ENCODE measurements around the gene LNPK.
"Not testable (repeated sequence)": the region's sequence is repeated elsewhere in the genome, so short reads cannot be mapped to it uniquely, and the experiment has no call there.

LNPK gene

GRCh38 chr2:175931805-175932204 lies 70.3 kb downstream of the LNPK start:
- no peak overlapping the region; the same call in 1 of the 2 replicates for H3K4me3 ChIP-seq (ENCODE audit: low read length)
- peak; percentile 95 for DNase-seq (ENCODE audit: low read depth)
- TF ChIP-seq CTCF (conservative IDR thresholded peaks at IDR 0.05; ENCODE audit: low read length): no peak

GRCh38 chr2:175930504-175930903 lies 71.6 kb downstream of the LNPK start:
- TF ChIP-seq CTCF (conservative IDR thresholded peaks at IDR 0.05; ENCODE audit: low read length): no peak
- no peak overlapping the region for H3K4me3 ChIP-seq (ENCODE audit: low read length)
- no peak for DNase-seq (ENCODE audit: low read depth)

GRCh38 chr2:175929850-175930249 lies 72.2 kb downstream of the LNPK start:
- TF ChIP-seq CTCF (conservative IDR thresholded peaks at IDR 0.05; ENCODE audit: low read length): no peak
- DNase-seq (ENCODE audit: low read depth): peak; percentile 33

GRCh38 chr2:175926272-175926671 lies 75.8 kb downstream of the LNPK start:
- DNase-seq (ENCODE audit: low read depth): peak; percentile 82

More at GRCh38 chr2:175929850-175930249, 72.2 kb downstream of the LNPK start:
- H3K4me3 ChIP-seq (ENCODE audit: low read length): no peak overlapping the region

GRCh38 chr2:175922160-175922559 lies 79.9 kb downstream of the LNPK start:
- no peak overlapping the region for H3K4me3 ChIP-seq (ENCODE audit: low read length)
- no peak for TF ChIP-seq CTCF (conservative IDR thresholded peaks at IDR 0.05; ENCODE audit: low read length)
- DNase-seq (ENCODE audit: low read depth): no peak

More at GRCh38 chr2:175926272-175926671, 75.8 kb downstream of the LNPK start:
- no peak for TF ChIP-seq CTCF (conservative IDR thresholded peaks at IDR 0.05; ENCODE audit: low read length)
- H3K4me3 ChIP-seq (ENCODE audit: low read length): no peak overlapping the region

GRCh38 chr2:175918935-175919334 lies 83.1 kb downstream of the LNPK start:
- no peak for TF ChIP-seq CTCF (conservative IDR thresholded peaks at IDR 0.05; ENCODE audit: low read length)
- H3K4me3 ChIP-seq (ENCODE audit: low read length): no peak overlapping the region

GRCh38 chr2:175914846-175915245 lies 87.2 kb downstream of the LNPK start:
- no peak for DNase-seq (ENCODE audit: low read depth)
- no peak for TF ChIP-seq CTCF (conservative IDR thresholded peaks at IDR 0.05; ENCODE audit: low read length)
- no peak overlapping the region for H3K4me3 ChIP-seq (ENCODE audit: low read length)

More at GRCh38 chr2:175918935-175919334, 83.1 kb downstream of the LNPK start:
- no peak for DNase-seq (ENCODE audit: low read depth)

- DNase-seq (ENCODE audit: low read depth): not testable (repeated sequence)
These were observed 88.0 kb downstream of the LNPK start for GRCh38 chr2:175913849-175914743.

GRCh38 chr2:175913267-175913666 lies 88.8 kb downstream of the LNPK start:
- DNase-seq (ENCODE audit: low read depth): not testable (repeated sequence)

More at GRCh38 chr2:175913849-175914743, 88.0 kb downstream of the LNPK start:
- not testable (repeated sequence) for H3K4me3 ChIP-seq (ENCODE audit: low read length)

More at GRCh38 chr2:175913267-175913666, 88.8 kb downstream of the LNPK start:
- H3K4me3 ChIP-seq (ENCODE audit: low read length): not testable (repeated sequence)

All from AG10803 (cell line).